Thymus (tissue), 11 donors: ENCODE results near the gene ARHGEF6. TPM values are rescaled to one million over a fixed set of nuclear protein-coding genes. Genes with fewer than 3 reads are reported as not detected.

Experiments used
- DNase-seq, 9 donors: peaks; one replicate each; pipeline ENCODE4 v3.0.0-alpha.2; 2013; ENCODE audit warnings: low spot score in 9 of 9, low read depth in 6 of 9, missing footprints in 1 of 9
- H3K27ac ChIP-seq, 2 donors: one replicate each; pipeline ENCODE4 v1.5.1; 2013; ENCODE audit warnings: control low read depth in 1 of 2, low read depth in 1 of 2, low read length in 1 of 2, mild to moderate bottlenecking in 1 of 2, moderate library complexity in 1 of 2
- H3K27me3 ChIP-seq, 2 donors: one replicate each; pipeline ENCODE4 v1.5.1; 2013; ENCODE audit warnings: low read length in 1 of 2; ENCODE audit not compliant: control insufficient read depth in 2 of 2, insufficient read depth in 1 of 2
- H3K36me3 ChIP-seq, 2 donors: one replicate each; pipeline ENCODE4 v1.5.1; 2013; ENCODE audit warnings: low read length in 1 of 2, mild to moderate bottlenecking in 1 of 2, moderate library complexity in 1 of 2; ENCODE audit not compliant: control insufficient read depth in 2 of 2, insufficient read depth in 2 of 2
- H3K4me1 ChIP-seq, 2 donors: one replicate each; pipeline ENCODE4 v1.5.1; 2013; ENCODE audit warnings: low read length in 2 of 2; ENCODE audit not compliant: control insufficient read depth in 2 of 2, insufficient read depth in 2 of 2
- H3K4me3 ChIP-seq, 2 donors: one replicate each; pipeline ENCODE4 v1.5.1; 2013; ENCODE audit warnings: low read length in 2 of 2, control low read depth in 1 of 2, mild to moderate bottlenecking in 1 of 2
- H3K9me3 ChIP-seq, 2 donors: one replicate each; pipeline ENCODE4 v1.5.1; 2013; ENCODE audit warnings: low read length in 1 of 2, mild to moderate bottlenecking in 1 of 2; ENCODE audit not compliant: control insufficient read depth in 2 of 2, insufficient read depth in 1 of 2
- WGBS: extraction: QIAGEN DNeasy Blood & Tissue Kit; methylation state at CpG from one replicate; pipeline ENCODE4 v1.1.7; 2013; 5-methylcytosine and 5-hydroxymethylcytosine counted together
- polyA plus RNA-seq: library from polyadenylated mRNA; stranded (reverse); fragments of 200-250 nt; gene quantifications from one replicate; pipeline ENCODE4 v1.2.3, GENCODE V29; 2013
- total RNA-seq: library from RNA; stranded (reverse); fragments of 120-200 nt; gene quantifications from one replicate; pipeline ENCODE4 v1.2.4, GENCODE V29; 2013
- donor health status: healthy.

ARHGEF6 gene
- total and polyA plus RNA-seq, 2 donors: 37.2 to 73.9 TPM

DNA sequence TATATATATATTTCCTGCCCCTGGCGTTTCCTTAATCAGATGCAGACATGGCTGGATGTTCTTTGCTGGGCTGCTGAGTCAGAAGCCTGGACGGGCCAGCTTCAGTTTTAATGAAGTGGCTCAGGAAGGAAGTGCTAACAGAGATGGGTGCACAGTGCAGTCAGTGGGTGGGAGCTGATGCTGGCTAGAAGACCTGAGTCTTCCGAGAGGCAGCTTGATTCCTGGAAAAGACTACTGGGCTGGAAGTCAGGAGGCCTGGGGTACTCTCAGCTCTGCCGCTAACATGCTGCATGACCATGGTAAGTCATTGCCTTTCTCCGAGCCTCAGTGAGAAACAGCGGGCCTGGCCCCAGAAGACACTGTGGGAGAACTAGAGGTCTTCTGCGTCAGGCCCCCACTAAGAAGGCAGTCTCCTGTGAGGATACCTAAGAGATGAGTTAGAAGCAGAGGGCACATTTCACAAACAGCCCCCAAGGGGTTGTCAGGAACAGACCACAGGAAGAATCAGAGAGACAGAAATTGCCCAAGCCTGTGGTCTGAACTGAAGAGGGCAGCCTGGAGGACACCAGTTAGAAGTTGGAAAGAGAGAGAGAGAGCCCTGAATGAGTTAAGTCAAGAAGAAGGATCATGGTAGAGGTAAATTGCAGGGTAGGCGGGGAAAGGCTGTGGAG, 141.1 kb downstream of the ARHGEF6 start:
- WGBS: 82% methylated on average over 8 of the region's 8 CpGs
- no peak overlapping the region for H3K27ac ChIP-seq
- H3K4me1 ChIP-seq: peaks cover 15 to 55% of the 10 kb centered on the region in 2 donors
- no peaks in the 10 kb centered on the region for H3K9me3 ChIP-seq
- H3K4me3 ChIP-seq: no peak overlapping the region
- DNase-seq: no peak
- H3K27me3 ChIP-seq: no peaks in the 10 kb centered on the region
- H3K36me3 ChIP-seq: no peaks in the 10 kb centered on the region

GRCh38 chrX:136636121-136636520, 144.6 kb downstream of the ARHGEF6 start:
- H3K9me3 ChIP-seq: no peaks in the 10 kb centered on the region
- no peak overlapping the region for H3K27ac ChIP-seq
- no peak for DNase-seq
- 90% methylated on average over 3 of the region's 3 CpGs for WGBS
- no peak overlapping the region for H3K4me3 ChIP-seq
- no peaks in the 10 kb centered on the region for H3K36me3 ChIP-seq
- no peaks in the 10 kb centered on the region for H3K27me3 ChIP-seq
- peaks cover 17 to 55% of the 10 kb centered on the region in 2 donors for H3K4me1 ChIP-seq

- Histone ChIP-seq H3K27ac (peak overlapping the region; percentile 42 to 81), H3K9me3 (no peaks in the 10 kb centered on the region), H3K4me3 (no peak overlapping the region), H3K36me3 (no peaks in the 10 kb centered on the region), H3K4me1 (peaks cover 16 to 56% of the 10 kb centered on the region in 2 donors), H3K27me3 (no peaks in the 10 kb centered on the region)
- peak in 2 of 9 donors; percentile 50 to 68 for DNase-seq
- 7% methylated on average over 6 of the region's 6 CpGs for WGBS
These were observed 145.5 kb downstream of the ARHGEF6 start for GRCh38 chrX:136635235-136635634.

GRCh38 chrX:136630881-136631280, 149.9 kb downstream of the ARHGEF6 start:
- WGBS: 0% methylated on average over 1 of the region's 1 CpG
- Histone ChIP-seq H3K27ac (peak overlapping the region; percentile 61 to 70), H3K27me3 (no peaks in the 10 kb centered on the region), H3K36me3 (no peaks in the 10 kb centered on the region), H3K4me3 (no peak overlapping the region), H3K9me3 (no peaks in the 10 kb centered on the region), H3K4me1 (peaks cover 20 to 53% of the 10 kb centered on the region in 2 donors)
- DNase-seq: peak in 7 of 9 donors; percentile 38 to 87 (median 65)

DNA sequence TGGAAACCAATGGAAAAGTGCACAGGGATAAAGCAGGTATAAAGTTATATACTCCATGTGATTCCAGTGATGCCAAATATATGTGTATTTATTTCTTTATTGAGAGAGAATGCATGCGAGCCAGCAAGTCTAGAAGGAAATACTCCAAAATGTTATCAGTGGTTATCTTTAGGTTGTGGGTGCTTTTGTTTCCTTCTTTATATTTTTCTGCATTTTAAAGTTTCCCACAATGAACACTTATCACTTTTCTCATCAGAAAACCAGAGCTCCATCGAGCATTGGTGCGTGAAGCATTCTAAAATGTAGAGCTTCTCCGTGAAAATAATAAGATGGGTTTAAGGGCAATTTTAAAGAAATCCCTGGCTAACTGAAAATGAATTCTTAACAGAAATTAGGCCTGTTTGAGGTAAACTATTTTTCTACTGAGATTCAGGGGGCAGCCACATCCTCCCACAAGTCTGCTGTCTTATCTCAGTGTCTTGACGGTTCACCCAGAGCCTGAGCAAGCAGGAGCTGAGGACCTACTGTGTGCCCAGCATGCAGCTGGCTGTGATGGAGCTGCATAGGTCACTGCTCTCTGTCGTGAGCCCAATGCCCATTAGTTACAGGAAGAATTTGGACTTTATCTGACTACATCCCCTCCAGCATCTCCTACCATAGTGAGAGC, 151.5 kb downstream of the ARHGEF6 start:
- DNase-seq: peak in 1 of 9 donors; percentile 55
- no peaks in the 10 kb centered on the region for H3K36me3 ChIP-seq
- H3K4me3 ChIP-seq: no peak overlapping the region
- no peaks in the 10 kb centered on the region for H3K27me3 ChIP-seq
- H3K4me1 ChIP-seq: peaks cover 15 to 48% of the 10 kb centered on the region in 2 donors
- WGBS: 13% methylated on average over 6 of the region's 6 CpGs
- peak overlapping the region; percentile 42 to 61 for H3K27ac ChIP-seq
- H3K9me3 ChIP-seq: no peaks in the 10 kb centered on the region

DNA sequence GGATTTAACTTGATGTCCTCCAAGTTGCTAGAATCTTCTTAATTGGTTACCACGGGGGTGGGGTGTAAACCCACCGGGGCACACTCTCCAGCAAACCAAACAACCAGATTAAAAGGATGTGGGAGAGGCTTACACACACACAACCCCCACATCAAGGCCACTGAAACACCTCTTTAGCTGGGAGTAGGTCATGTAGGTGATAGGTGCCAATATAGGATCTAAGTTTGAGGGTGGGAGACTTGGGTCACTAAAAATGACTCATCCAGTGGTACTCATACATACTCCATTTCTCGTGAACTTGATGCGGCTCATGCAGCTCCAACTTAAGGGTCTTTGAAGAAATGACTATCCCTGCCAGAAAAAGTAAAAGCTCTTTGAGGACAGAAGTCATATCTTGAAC, 153.3 kb downstream of the ARHGEF6 start:
- Histone ChIP-seq H3K4me1 (peaks cover 15 to 44% of the 10 kb centered on the region in 2 donors), H3K9me3 (no peaks in the 10 kb centered on the region), H3K36me3 (no peaks in the 10 kb centered on the region), H3K27ac (no peak overlapping the region), H3K4me3 (no peak overlapping the region), H3K27me3 (no peaks in the 10 kb centered on the region)
- peak in 1 of 9 donors; percentile 52 for DNase-seq
- WGBS: 61% methylated on average over 4 of the region's 4 CpGs

DNA sequence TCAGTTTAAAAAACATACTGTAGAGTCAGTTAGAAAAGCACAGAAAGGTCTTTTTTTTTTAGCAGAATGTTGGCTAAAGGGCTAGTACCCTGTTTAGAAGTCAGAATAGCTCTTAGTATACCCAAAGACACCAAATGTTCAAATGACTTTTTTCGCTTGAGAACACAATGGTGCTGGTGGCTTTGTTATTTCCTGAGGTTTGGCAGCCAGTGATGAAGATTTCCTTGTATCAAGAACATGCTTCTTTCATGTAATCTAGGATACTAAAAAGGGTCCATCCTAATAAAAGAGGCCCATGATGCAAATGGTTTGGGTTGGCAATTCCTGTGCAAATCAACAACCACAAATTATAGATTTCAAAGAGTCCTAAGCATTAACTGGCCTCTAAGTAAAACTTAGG, 153.8 kb downstream of the ARHGEF6 start:
- no peaks in the 10 kb centered on the region for H3K27me3 ChIP-seq
- peaks cover 15 to 44% of the 10 kb centered on the region in 2 donors for H3K4me1 ChIP-seq
- 26% methylated on average over 1 of the region's 1 CpG for WGBS
- no peak overlapping the region for H3K4me3 ChIP-seq
- H3K27ac ChIP-seq: no peak overlapping the region
- no peaks in the 10 kb centered on the region for H3K36me3 ChIP-seq
- no peaks in the 10 kb centered on the region for H3K9me3 ChIP-seq
- DNase-seq: no peak

- DNase-seq: no peak
- Histone ChIP-seq H3K36me3 (no peaks in the 10 kb centered on the region), H3K4me1 (peaks cover 13 to 46% of the 10 kb centered on the region in 2 donors), H3K4me3 (no peak overlapping the region), H3K9me3 (no peaks in the 10 kb centered on the region), H3K27me3 (no peaks in the 10 kb centered on the region), H3K27ac (no peak overlapping the region)
- WGBS: 90% methylated on average over 2 of the region's 2 CpGs
These were observed 154.5 kb downstream of the ARHGEF6 start for GRCh38 chrX:136626237-136626636.

- Histone ChIP-seq H3K4me3 (no peak overlapping the region), H3K36me3 (no peaks in the 10 kb centered on the region), H3K27ac (no peak overlapping the region), H3K27me3 (no peaks in the 10 kb centered on the region), H3K4me1 (peaks cover 11 to 37% of the 10 kb centered on the region in 2 donors), H3K9me3 (no peaks in the 10 kb centered on the region)
- no peak for DNase-seq
- WGBS: 99% methylated on average over 2 of the region's 2 CpGs
These were observed 155.5 kb downstream of the ARHGEF6 start for GRCh38 chrX:136625246-136625645.
